IPS DF 4.7 (cell line): ENCODE results near the gene TBC1D19.
"Not testable (repeated sequence)": the region's sequence is repeated elsewhere in the genome, so short reads cannot be mapped to it uniquely, and the experiment has no call there.

Experiments used
- DNase-seq: peaks from one replicate; pipeline ENCODE4 v3.0.0-alpha.2; 2013; ENCODE audit warnings: low spot score; ENCODE audit errors: extremely low read depth

Gene TBC1D19

GRCh38 chr4:26596843-26597242 is 13.0 kb downstream of the TBC1D19 start:
- no peak for DNase-seq

GRCh38 chr4:26601204-26601603 is 17.3 kb downstream of the TBC1D19 start:
- DNase-seq: no peak

GRCh38 chr4:26607776-26608175 is 23.9 kb downstream of the TBC1D19 start:
- no peak for DNase-seq

- DNase-seq: no peak
These were observed 25.5 kb downstream of the TBC1D19 start for GRCh38 chr4:26609391-26609790.

DNA sequence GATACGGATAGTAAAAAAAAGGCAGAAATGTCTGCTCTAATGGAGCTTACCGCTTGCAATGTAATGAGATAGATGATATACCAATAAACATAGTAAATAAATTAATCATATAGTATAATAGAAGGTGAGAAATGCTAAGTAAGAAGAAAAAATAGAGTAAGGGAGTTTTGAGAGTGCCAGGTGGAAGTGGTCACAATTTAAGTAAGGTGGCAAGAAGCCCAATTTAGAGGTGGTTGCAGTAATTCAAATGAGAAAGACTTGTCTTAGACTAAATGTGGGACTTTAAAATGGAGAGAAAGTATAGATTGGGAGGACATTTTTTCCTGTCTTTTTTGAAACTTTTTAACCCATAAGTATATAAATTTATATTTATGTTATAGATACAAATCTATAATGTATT is 26.0 kb downstream of the TBC1D19 start:
- no peak for DNase-seq

- DNase-seq: no peak
These were observed 27.5 kb downstream of the TBC1D19 start for GRCh38 chr4:26611372-26611771.

DNA sequence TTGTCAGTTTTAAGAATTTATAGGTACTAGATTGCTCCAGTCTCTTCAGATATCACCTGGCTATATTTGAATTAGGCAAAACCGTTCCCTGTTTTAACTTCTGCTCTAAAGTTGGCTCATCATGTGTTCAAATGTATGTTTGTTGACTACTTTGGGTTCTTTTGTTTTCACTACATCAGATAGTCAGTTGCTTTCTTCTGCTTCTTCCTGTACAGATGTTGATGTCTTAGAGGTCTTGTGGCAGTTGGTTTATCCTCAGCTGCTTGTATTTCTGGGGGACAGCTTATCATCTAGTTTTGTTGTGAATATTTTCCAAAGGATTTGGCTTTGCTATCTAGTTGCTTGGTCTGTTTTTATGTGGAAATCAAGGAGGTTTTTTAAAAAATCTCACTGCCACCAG is 28.0 kb downstream of the TBC1D19 start:
- no peak for DNase-seq

DNA sequence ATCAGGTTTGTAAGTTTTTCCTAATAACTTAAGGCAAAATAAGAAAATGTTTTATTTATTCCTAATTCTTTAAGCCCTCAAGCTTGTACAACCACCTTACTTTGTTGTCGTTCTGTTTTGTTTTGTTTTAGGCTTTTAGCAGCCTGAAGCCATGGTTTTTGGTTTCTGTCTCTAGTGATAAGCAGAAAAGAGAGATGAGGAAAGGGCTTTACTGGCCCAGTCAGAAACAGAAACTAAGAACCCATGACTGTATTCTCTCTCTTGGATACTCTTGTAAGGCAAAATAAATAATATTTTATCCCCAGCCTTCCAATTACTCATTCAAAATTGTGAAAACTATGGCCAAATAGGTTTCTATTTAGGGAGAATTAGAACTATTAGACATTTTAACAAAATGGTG is 29.4 kb downstream of the TBC1D19 start:
- DNase-seq: no peak

GRCh38 chr4:26613735-26614134 is 29.9 kb downstream of the TBC1D19 start:
- no peak for DNase-seq

- no peak for DNase-seq
These were observed 35.9 kb downstream of the TBC1D19 start for GRCh38 chr4:26619784-26620183.

DNA sequence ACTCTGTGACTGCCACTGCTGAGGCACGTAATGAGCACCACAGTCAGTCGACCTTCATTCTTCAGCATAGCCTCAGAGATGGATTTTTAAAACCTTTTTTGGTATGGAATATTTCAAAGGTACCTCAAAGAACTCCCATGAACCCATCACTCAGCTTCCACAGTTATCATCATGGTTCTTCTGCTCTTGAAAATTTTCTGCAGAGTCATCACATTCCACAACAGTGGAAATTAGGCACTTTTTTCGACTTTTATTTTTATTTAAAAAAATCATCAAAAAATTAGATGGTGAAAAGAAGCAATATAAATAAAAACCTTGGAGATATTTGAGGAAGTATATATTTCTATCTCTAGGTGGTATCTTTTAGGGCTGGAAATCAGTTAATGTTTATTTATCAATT is 37.5 kb downstream of the TBC1D19 start:
- no peak for DNase-seq

DNA sequence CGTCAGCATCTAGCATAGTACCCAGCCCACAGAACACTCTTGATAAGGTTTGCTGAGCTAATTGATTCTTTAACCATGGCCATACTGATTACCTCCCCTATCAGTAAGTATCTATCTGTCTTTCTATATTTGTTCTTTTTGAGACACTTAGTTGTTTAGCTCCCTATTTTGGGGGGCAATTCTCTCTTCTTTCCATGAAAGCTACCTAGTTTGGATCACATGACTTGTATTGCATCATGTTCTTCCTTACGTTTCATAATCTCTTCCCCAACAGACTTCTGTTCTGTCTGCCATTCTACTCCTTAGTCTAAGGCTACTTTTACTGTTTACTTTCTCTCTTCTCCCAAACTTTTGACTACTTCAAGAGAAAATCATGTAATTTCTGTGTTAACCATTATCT is 39.0 kb downstream of the TBC1D19 start:
- DNase-seq: no peak

GRCh38 chr4:26626658-26627057 is 42.8 kb downstream of the TBC1D19 start:
- not testable (repeated sequence) for DNase-seq

- DNase-seq: no peak
These were observed 49.0 kb downstream of the TBC1D19 start for GRCh38 chr4:26632916-26633315.

DNA sequence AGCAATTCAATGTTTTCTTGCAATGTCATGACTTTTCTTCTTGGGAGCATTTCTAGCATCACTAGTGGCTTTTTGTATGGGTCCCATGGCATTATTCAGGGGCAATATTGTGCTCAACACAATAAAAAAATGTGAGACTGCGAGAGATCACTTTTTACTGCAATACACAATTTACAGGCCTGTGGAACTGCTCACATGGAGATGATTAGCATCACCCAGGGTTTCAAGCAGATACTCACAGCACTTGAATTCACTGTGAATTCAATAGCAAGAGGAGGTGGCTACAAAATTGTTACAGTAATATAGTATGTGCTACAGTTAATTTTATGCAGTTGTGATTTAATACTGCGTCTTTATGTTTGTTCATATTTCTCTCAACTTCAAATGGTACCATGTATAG is 50.4 kb downstream of the TBC1D19 start:
- DNase-seq: no peak

DNA sequence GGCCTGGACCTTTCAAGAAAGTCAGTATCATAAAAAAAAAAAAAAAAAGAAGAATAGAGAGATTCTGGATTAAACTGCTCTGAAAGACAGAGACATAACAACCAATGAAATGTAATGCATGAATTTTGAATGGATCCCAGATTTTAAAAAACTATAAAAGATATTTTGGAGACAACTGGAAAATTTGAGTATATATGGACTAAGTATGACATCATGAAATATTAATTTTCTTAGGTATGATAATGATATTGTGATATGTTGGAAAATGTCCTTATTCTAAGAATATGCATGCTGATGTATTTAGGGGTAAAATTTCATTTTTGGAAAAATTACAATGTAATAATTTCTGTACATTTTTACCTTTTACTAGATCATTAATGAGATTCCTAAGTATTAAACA is 52.6 kb downstream of the TBC1D19 start:
- DNase-seq: no peak

DNA sequence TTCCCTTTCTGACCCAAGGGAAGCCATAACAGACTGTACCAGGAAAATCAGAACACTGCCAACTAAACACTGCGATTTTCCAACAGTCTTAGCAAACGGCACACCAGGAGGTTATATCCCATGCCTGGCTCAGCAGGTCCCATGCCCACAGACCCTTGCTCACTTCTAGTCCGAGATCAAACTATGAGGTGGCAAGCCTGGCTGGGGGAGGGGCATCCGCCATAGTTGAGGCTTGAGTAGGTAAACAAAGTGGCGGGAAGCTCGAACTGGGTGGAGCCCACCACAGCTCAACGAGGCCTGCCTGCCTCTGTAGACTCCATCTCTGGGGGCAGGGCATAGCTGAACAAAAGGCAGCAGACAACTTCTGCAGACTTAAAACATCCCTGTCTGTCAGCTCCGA is 56.8 kb downstream of the TBC1D19 start:
- DNase-seq: not testable (repeated sequence)

DNA sequence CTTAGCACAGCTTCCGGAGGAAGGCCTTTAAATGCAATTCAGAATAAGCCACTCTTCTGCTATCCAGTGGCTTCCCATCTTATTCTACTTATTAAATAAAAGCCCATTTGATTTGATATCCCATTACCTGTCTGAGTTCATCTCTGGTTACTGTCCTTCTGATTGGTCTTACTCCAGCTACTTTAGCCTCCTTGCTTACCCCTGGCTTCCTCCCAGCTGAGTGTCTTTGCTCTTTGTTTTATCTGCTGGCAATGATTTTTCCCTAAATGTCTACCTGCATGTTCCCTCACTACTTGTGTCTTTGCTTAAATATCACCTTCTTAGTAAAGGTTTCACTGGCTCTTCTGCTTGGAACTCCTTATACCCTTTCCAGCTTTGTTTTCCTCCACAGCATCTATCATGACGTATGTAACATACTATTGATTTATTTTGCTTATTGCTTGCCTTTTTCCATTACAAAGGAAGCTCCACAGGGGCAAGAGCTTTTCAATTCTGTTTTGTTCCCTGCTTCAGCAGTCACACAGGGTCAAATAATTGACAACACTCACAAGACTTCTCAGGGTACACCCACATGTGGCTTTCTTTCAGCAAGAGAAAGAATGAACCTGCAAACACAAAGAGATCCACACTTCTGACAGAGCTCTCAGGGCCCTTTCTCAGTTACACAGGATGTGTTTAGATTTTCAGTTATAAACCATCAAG is 63.8 kb downstream of the TBC1D19 start:
- no peak for DNase-seq

DNA sequence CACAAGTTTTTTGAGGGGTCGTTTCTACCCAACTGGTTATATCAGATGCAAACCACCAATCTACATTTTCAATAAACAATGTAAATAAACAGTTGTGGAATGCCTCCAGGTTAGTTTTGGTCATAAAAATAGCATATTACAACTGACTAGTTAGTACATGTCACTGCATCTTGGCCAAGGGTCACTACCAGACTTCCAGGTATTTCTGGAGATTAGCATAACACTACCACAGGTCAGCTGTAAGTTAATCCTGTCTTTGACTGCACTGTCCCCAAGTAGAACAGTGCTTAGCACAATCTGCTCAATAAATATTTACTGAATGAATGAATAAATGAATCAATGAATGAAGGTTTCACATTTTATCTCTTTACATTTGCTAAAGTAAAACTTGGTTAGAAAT is 64.4 kb downstream of the TBC1D19 start:
- no peak for DNase-seq

GRCh38 chr4:26660261-26660660 is 76.4 kb downstream of the TBC1D19 start:
- DNase-seq: no peak

DNA sequence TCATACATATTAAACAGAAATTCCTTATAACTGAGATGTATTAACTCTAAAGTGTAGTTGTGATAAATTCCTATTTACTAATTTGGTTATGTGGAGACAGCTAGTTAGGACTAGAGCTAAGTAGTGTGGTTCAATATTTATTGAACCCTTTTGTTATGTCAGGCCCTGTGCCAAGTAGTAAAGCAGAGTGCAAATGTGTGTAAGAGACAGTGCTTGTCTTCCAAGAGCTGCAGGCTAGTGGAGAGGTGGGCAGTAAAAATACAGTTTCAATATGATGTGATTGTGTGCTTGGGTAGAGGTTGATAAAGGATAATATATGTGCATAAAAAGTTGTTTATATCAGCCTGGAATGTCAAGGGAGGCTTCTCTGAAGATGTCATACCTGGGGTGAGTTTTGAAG is 80.0 kb downstream of the TBC1D19 start:
- DNase-seq: no peak

GRCh38 chr4:26670903-26671537 is 87.1 kb downstream of the TBC1D19 start:
- DNase-seq: no peak

GRCh38 chr4:26679040-26679695 is 95.3 kb downstream of the TBC1D19 start:
- DNase-seq: not testable (repeated sequence)
